HG02588 (cell line): ENCODE measurements around the gene PDE3B.
"Not testable (repeated sequence)": the region's sequence is repeated elsewhere in the genome, so short reads cannot be mapped to it uniquely, and the experiment has no call there.

Experiments used
- ATAC-seq: cut with Tn5 transposase; IDR thresholded peaks from one replicate; pipeline ENCODE4 v1.9.1; 2021; ENCODE audit warnings: mild to moderate bottlenecking, moderate library complexity; ENCODE audit not compliant: unreplicated experiment

Gene PDE3B

DNA sequence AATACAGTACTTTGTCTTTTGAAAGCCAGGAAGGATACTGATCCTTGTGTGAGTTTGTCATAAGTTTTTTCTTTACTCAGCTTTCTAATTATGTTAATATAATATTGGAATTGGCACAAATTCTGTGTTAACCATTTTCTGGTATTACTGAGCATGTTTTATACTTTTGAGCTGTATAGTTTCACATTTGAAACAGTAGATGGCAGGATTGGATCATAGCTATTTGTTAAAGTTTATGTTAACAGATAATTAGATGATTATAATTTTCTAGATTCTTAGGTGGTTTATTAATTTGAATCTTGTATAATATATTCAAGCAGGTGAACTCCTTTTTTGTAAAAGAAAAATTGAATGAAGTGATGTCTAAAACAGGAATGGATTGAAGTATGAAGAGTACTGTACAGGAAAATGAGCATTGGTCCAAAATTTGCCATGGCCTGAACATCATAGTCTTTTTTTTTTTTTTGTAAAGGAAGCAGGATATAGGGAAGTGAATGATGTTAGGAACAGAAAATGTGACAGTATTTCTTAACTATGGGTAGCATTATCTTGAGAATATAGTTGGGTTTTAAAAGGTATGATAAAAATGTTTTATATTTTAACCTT, 146.4 kb downstream of the PDE3B start:
- no peak for ATAC-seq

DNA sequence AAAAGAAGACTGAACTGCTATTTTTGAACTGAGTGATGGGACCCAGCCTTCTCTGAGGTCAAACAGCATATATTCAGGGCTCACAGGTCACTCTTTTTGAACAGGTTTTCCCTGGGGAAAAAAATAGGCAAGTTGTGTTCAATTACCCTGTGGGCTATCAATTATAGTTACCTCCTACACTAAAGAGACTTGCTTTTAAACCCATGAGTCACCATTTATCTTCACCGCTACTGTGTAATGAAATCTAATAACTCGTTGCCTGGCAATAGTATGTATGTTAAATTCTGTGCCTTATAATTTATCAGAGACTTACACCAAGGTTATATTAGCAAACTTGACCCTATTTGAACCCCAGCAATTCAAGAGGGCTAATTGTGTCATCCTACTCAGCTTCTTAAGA, 149.9 kb downstream of the PDE3B start:
- ATAC-seq = no peak

GRCh38 chr11:14796028-14796427, 152.4 kb downstream of the PDE3B start:
- not testable (repeated sequence) for ATAC-seq

DNA sequence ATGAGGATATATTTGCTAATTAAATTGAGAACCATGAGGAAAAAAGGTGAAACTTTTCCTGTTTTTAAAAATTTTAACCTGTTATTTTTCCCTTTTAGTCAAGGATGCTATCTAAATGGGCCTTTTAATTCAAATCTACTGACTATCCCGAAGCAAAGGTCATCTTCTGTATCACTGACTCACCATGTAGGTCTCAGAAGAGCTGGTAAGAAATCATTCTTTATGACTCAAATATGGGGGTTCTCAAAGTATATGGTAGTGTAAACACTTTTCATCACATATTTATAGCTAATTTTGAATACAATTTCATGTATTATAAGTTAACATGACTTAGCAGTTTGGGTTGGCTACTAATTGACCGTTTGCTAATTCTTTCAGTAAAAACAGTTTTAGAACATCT, 160.2 kb downstream of the PDE3B start:
- no peak for ATAC-seq

DNA sequence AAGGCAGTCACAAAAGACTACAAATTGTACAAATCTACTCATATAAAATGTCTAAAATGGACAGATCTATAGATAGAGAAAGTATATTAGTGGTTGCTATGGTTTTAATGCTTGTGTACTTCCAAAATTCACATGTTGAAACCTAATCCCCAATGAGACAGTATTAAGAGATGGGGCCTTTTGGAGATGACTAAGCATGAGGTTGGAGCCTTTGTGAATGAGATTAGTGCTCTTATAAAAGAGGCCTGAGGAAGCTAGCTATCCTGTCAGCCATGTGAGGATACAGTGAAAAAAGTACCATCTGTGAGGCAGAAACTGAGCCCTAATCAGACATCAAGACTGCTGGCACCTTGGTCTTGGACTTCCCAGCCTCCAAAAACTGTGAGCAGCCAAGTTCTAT, 165.9 kb downstream of the PDE3B start:
- ATAC-seq = no peak

GRCh38 chr11:14812757-14813156, 169.2 kb downstream of the PDE3B start:
- ATAC-seq = no peak

GRCh38 chr11:14813516-14813915, 169.9 kb downstream of the PDE3B start:
- no peak for ATAC-seq

GRCh38 chr11:14818779-14819178, 175.2 kb downstream of the PDE3B start:
- no peak for ATAC-seq

DNA sequence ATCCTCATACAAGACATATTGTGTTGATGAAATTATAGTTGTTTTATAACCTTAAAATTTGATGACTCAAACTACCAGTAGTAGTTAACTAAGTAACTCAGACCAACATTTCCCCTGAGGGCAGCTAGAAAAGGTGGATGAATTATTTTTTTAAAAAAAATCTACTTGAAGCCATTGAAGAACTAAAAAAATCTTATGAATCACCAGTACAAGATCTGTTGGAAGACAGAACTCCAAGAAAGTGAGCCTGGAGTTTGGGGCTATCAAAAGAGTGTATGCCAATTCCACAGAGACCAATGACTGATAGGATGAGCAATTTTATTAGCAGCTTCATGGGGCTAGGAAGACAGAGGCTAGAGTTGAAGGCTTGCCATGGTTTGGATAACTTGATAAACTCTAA, 176.0 kb downstream of the PDE3B start:
- no peak for ATAC-seq

- no peak for ATAC-seq
Measured at GRCh38 chr11:14821031-14821430, 177.4 kb downstream of the PDE3B start.

GRCh38 chr11:14826600-14826999, 183.0 kb downstream of the PDE3B start:
- no peak for ATAC-seq

DNA sequence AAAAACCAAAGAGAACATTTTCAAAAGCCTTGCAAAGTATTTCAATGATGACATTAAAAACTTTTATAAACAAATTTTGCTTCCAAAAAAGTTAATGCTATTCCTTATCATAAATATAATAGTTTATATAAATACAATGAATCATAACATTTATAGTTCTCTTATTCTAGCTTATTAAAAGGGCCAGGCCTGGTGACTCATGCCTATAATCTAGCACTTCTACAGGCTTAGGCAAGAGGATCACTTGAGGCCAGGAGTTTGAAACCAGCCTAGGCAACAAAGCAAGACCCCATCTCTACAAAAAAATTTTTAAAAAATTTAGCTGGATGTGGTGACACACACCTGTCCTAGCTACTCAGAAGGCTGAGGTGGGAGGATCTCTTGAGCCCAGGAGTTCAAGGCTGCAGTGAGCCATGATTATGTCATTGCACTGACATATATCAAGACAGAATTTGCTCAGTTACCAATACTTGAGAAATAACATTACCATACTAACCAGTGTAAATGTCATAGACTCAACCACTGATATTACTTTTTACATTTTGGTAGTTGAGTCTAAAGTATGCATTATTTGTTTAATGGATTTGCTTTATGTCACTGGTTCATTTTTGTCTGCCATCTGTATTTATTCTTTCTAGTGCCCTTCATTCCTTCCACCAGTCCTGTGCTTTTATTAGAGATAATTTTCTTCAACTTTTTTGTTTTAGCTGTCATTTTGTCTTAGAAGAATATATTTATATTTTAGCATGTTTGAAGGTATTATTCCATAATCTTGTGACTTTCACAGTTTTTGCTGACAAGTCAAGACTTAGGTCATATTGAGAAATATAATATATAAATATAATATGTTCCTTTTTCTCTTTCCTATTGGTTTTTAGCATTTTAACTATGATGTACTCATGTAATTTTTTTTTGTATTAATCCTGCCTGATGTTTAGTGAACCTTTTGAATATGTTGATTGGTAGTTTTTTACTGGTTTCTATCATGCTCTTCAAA, 192.2 kb downstream of the PDE3B start:
- no peak for ATAC-seq

- no peak for ATAC-seq
Measured at GRCh38 chr11:14842002-14842401, 198.4 kb downstream of the PDE3B start.

DNA sequence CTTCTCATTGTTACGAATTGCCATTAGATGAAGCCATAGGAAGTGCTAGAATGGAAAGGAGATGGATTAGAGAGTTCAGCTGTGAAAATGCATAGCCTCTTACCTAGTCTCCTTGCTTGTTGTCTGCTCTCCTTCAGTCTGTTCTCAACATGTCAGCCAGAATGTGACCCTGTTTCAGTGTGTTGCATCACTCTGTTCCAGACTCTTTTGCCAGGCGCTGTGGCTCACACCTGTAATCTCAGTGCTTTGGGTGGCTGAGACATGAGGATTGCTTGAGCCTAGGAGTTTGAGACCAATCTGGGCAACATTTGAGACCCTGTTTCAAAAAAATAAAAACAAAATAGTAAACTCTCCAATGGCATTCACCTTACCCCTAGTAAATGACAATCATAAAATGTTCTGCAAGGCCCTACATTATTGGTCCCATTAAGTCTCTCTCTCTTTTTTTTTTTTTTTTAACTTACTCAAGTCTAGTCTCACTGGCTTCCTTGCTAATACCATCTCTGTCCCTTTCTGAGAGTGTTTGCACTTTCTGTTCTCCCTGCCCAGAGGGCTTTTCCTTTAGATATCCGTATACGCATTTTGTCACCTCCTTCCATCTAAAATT, 209.1 kb downstream of the PDE3B start:
- ATAC-seq = no peak

DNA sequence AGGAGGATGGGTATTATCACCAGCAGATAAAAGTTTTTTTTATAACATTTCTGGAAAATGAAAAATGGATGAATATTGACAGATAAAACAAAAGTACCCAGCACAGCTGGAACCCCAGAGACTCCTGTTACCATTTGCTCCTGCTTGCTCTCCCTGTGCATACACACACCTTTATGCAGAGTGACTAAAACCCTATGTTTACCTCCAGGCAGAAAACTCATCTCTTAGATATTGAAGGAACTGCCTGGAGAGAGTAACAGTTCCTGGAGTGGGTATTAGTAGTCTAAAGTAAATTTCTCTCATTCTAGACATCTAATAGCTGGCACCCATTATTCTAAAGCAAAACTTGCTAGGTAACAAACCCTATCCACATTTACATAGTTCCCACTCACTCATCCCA, 210.5 kb downstream of the PDE3B start:
- ATAC-seq = no peak

GRCh38 chr11:14855890-14856289, 212.3 kb downstream of the PDE3B start:
- no peak for ATAC-seq

DNA sequence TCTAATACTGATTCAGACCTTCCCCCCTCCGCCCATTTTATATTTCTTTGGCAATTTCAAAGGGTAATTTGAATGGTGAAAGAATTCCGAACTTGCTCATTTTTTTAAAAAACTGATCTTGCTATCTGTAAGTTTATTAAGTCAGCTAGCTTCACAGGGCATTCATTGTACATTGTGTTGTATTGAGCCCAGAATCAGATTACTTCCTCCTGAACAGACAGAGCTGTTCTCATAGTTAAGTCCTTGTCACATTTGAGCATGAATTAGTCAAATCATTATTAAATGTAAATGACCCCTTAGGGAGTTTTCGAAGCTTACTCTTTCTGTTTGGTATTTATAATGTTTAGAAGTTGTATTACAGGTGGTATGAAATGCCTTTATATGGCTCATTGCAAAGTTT, 214.0 kb downstream of the PDE3B start:
- no peak for ATAC-seq

DNA sequence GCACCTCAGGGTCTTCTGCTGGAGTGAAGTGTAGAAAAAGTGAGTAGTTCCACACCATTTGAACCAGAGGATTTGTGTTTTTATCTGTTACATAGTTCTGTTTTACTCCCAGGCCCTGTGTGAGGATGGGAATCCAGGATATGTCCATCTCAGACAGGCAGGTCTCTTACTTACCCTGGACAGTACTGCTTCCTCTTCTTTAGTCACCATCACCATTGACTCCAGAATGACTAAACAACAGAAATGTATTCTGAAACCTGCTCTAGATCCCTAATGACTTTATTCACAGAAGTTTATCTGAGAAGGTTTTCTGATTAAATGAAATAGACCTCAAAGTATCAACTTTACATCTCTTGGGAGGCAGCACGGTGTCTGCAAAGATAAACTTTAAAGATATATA, 214.8 kb downstream of the PDE3B start:
- ATAC-seq = no peak

DNA sequence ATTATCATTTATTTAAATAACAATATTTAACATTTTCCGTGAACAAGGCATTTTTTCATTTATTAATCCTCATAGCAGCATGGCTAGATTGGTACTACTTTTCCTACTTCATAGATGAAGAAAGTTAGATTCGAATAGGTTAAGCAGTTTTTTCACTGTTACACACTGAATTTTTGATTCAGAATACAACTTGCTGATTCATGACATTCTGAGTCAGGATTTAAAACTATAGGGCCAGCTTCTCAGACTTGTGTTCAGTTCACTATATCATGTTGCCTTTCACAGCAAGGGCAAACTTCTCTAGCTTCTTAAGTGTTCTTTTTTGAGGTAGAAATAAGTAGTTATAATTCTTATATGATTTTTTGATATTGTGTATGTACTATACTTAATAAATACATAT, 216.9 kb downstream of the PDE3B start:
- ATAC-seq = no peak

- ATAC-seq = no peak
Measured at GRCh38 chr11:14861680-14862079, 218.1 kb downstream of the PDE3B start.

DNA sequence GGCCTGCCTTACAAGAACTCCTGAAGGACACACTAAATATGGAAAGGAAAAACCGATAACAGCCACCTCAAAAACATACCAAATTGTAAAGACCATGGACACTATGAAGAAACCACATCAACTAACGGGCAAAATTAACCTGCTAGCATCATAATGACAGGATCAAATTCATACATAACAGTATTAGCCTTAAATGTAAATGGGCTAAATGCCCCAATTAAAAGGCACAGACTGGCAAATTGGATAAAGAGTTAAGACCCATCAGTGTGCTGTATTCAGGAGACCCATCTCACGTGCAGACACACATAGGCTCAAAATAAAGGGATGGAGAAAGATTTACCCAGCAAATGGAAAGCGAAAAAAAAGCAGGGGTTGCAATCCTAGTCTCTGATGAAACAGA, 220.2 kb downstream of the PDE3B start:
- ATAC-seq = not testable (repeated sequence)

GRCh38 chr11:14872032-14872431, 228.4 kb downstream of the PDE3B start:
- no peak for ATAC-seq
